Tongue (tissue), 3 donors: ENCODE measurements around the gene HVCN1. TPM values are rescaled to one million over a fixed set of nuclear protein-coding genes. Genes with fewer than 3 reads are reported as not detected.
A peak's percentile ranks its signal among the peaks of the same experiment; 100 is the strongest.

Source experiments
- DNase-seq: peaks from one replicate; pipeline ENCODE4 v3.0.0-alpha.2; 2015
- small RNA-seq: library from RNA; depleted of rRNA; stranded (forward); fragments of <200 nt; gene quantifications from one replicate; pipeline ENCODE3, GENCODE V24; 2014; ENCODE audit warnings: low replicate concordance
- total RNA-seq: library from RNA; depleted of rRNA; stranded (reverse); fragments of >200 nt; gene quantifications from one replicate; pipeline ENCODE4 v1.2.3, GENCODE V29; 2014

The HVCN1 gene
- total RNA-seq, 1 donor from 2014 or later: 8.4 TPM

DNA sequence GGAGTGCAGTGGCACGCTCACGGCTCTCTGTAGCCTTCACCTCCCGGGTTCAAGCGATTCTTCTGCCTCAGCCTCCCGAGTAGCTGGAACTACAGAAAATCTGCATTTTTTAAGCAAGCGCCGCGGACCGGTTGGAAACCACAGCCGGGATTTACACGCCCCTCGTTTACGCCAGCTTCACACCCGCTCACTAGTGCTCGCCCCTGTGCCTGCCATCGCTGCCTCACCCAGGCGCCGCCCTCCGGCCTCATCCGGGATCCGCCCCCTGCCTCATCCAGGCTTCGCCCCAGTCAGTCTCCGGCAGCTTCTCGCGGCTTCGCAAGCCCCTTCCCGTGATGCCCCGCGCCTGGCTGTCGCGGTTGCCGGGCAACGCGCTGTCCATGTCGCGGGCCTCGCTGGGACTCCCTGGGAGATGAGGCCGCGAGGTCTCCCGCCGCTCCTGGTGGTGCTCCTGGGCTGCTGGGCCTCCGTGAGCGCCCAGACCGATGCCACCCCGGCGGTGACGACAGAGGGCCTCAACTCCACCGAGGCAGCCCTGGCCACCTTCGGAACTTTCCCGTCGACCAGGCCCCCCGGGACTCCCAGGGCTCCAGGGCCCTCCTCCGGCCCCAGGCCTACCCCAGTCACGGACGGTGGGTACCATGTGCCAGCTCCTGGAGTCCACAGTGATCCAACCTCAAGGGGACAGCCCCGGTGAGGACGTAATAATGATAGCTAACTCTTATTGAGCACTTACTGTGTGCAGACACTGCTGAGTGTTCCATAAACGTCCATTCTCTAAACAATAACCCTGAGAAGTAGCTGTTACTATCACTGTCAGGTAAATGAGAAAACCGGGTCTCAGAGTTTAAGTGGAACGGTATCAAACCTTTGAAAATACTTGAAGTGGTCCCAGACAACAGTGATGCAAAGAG is 74.9 kb downstream of the HVCN1 start, which contains the start of gene TCTN1:
Gene TCTN1 (plus strand): TSS at position 359 of the 914 bp plus-strand sequence. CDS start 54 bp downstream, at position 413.
- DNase-seq: peak; percentile 97

DNA sequence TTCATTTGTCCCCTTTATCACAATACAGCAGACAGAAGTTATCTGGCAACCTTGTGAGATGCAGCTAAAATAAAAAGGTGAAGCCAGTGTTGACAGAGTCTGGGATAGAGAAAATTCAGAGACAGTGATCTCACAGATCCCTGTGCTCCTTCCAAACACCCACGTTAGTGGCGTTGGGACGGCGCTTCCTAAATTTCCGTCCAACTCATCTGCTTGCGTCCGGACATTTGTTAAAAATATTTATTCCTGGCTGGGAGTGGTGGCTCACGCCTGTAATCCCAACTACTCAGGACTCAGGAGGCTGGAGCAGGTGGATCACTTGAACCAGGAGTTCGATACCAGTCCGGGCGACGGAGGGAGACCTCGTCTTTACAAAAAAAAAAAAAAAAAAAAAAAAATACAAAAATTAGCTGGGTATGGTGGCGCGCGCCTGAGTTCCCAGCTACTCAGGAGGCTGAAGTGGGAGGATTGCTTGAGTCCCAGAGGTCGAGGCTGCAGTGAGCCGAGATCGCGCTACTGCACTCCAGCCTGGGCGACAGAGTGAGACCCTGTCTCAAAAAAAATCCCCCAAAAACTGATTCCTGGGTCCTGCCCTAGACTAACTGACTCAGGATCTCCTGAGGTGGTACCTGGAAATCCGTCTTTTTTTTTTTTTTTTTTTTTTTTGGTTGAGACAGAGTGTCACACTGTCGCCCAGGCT is 75.7 kb downstream of the HVCN1 start:
- DNase-seq: no peak

DNA sequence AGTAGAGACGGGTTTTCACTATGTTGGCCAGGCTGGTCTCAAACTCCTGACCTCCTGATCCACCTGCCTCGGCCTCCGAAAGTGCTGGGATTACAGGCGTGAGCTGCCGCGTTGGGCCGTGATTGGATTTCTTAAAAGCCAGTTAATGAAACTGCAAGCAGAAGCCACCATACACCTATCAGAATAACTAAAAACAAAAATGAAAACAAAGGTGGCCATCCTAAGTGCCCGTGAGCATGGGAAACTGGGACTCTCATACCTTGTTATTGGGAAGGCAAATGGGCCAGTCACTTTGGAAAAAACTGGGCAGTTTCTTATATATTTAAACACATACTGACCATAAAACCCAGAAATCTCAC is 82.7 kb downstream of the HVCN1 start:
- no peak for DNase-seq

DNA sequence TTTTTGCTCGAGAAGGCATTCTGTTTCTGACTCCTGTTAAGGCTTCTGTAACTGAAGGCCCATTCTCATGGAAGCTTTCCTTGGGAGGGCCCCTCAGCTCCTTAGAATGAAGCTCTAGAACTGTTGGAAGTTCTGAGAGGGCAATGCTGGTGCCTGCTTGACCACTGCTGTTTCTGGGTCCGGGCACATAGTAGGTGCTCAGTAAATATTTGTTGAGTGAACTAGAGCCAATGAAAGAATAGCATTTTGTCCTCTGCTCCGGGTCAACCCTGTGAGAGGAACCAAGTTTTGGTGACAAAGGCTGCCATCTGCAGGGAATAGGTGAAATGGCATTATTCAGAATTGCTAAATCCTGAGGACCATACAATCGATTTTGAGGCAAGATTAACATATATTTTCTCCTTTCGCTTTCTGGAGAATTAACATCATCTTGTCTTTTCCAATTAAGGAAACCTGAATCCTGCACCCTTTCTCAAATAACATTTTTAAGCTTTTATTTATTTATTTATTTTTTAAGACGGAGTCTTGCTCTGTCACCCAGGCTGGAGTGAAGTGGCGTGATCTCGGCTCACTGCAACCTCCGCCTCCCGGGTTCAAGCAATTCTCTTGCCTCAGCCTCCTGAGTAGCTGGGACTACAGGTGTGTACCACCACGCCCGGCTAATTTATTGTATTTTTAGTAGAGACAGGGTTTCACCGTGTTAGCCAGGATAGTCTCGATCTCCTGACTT is 86.7 kb downstream of the HVCN1 start:
- DNase-seq: peak; percentile 70

DNA sequence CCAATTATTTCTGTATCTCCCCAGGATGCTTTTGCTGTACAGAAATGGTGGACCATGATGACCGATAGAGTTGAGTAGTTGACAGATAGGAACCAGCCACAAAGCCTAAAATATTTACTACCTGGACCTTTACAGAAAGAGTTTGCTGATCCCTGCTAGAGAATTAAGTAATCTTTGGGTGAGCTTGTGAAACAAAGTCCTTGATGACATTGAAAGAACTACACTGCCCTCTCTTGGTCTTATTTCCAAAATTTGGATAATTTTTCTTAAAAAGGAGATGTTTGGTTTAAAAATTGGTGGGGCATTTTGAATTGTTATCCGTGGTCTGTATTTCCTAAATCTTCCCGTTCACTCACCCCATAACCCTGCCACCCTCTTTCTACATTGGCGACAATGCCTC is 88.7 kb downstream of the HVCN1 start:
- peak; percentile 59 for DNase-seq

DNA sequence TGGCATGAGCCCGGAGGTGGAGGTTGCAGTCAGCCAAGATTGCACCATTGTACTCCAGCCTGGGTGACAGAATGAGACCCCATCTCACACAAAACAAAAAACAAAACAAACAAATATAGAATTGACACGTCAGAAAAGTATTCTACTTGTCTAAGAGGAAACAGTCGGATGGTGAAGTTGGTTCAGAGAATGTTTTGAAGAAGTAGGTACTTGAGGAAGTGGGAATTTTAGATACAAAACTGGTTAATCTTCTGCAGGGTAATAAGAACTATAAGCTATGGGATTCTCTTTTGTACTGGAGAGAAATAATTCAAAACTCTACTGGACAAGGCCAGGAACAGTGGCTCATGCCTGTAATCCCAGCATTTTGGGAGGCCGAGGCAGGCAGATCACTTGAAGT is 89.6 kb downstream of the HVCN1 start:
- DNase-seq: no peak

Small RNA genes within 50 kb of the gene (small RNA-seq; reads per million reads assigned to genes)
- gene RN7SL387P: not detected

Other genes with a start within 250 kb of the HVCN1 start
- gene ARPC3, start 238.8 kb downstream of the HVCN1 start, total RNA-seq: 133 TPM
- gene GPN3, start 220.9 kb downstream of the HVCN1 start, total RNA-seq: 23.7 TPM
- 8.0 TPM for gene FAM216A, start 220.3 kb downstream of the HVCN1 start, total RNA-seq
- gene VPS29, start 187.0 kb downstream of the HVCN1 start, total RNA-seq: 88.0 TPM
- gene RAD9B, start 186.8 kb downstream of the HVCN1 start, total RNA-seq: 5.3 TPM
- 28.3 TPM for gene PPTC7, start 105.8 kb downstream of the HVCN1 start, total RNA-seq
- gene TCTN1, start 75.0 kb downstream of the HVCN1 start, total RNA-seq: 21.5 TPM
- gene PPP1CC, start 53.8 kb upstream of the HVCN1 start, total RNA-seq: 140 TPM
- not detected for gene CCDC63, start 157.9 kb upstream of the HVCN1 start, total RNA-seq
- gene MYL2, start 231.5 kb upstream of the HVCN1 start, total RNA-seq: 55.5 TPM